Measurements from ENCODE around the gene CYSTM1. TPM values are rescaled to one million over a fixed set of nuclear protein-coding genes. Genes with fewer than 3 reads are reported as not detected.
"Not testable (repeated sequence)": the region's sequence is repeated elsewhere in the genome, so short reads cannot be mapped to it uniquely, and the experiment has no call there.

CYSTM1 gene
- polyA plus RNA-seq, 6 donors from 2014 or later, result 5.4 to 20.6 (median 12.6) TPM

GRCh38 chr5:140189977-140190871 is 15.2 kb downstream of the CYSTM1 start:
- H3K27me3 Mint-ChIP-seq, result peaks cover 0 to 4% (median 3%) of the 10 kb centered on the region in 3 donors
- DNase-seq, result no peak
- H3K36me3 Mint-ChIP-seq, result peaks cover 0 to 6% of the 10 kb centered on the region in 2 donors
- H3K4me3 Mint-ChIP-seq, result no peak overlapping the region
- ATAC-seq (ENCODE audit: low read depth in 2 of 2), result no peak
- no peaks in the 10 kb centered on the region for H3K4me1 Mint-ChIP-seq
- peak overlapping the region in 1 of 6 donors; percentile 40 for H3K27ac Mint-ChIP-seq
- no peaks in the 10 kb centered on the region for H3K9me3 Mint-ChIP-seq

- H3K36me3 Mint-ChIP-seq, result peaks cover 0 to 6% of the 10 kb centered on the region in 2 donors
- no peak for DNase-seq
- H3K4me3 Mint-ChIP-seq, result no peak overlapping the region
- no peaks in the 10 kb centered on the region for H3K9me3 Mint-ChIP-seq
- no peak overlapping the region for H3K27ac Mint-ChIP-seq
- no peaks in the 10 kb centered on the region for H3K4me1 Mint-ChIP-seq
- ATAC-seq (ENCODE audit: low read depth in 2 of 2), result no peak
- peaks cover 0 to 4% (median 3%) of the 10 kb centered on the region in 3 donors for H3K27me3 Mint-ChIP-seq
Observed at GRCh38 chr5:140190872-140191218, 15.9 kb downstream of the CYSTM1 start.

GRCh38 chr5:140192715-140193430 is 17.9 kb downstream of the CYSTM1 start:
- Mint-ChIP-seq H3K4me1 (no peaks in the 10 kb centered on the region), H3K27me3 (peaks cover 0 to 4% (median 0%) of the 10 kb centered on the region in 3 donors), H3K9me3 (no peaks in the 10 kb centered on the region), H3K4me3 (no peak overlapping the region), H3K36me3 (peaks cover 0 to 6% of the 10 kb centered on the region in 2 donors), H3K27ac (no peak overlapping the region)
- ATAC-seq (ENCODE audit: low read depth in 2 of 2) (no peak), DNase-seq (no peak)

- ATAC-seq (ENCODE audit: low read depth in 2 of 2), result no peak
- Mint-ChIP-seq H3K27me3 (no peaks in the 10 kb centered on the region), H3K9me3 (peaks cover 0 to 2% (median 0%) of the 10 kb centered on the region in 7 donors), H3K27ac (no peak overlapping the region), H3K4me3 (no peak overlapping the region), H3K4me1 (no peaks in the 10 kb centered on the region), H3K36me3 (no peaks in the 10 kb centered on the region)
- DNase-seq, result no peak
Observed at GRCh38 chr5:140194662-140195061, 19.7 kb downstream of the CYSTM1 start.

GRCh38 chr5:140196115-140196814 is 21.3 kb downstream of the CYSTM1 start:
- DNase-seq (no peak), ATAC-seq (ENCODE audit: low read depth in 2 of 2) (no peak)
- Mint-ChIP-seq H3K4me1 (no peaks in the 10 kb centered on the region), H3K36me3 (peaks cover 0 to 6% of the 10 kb centered on the region in 2 donors), H3K4me3 (no peak overlapping the region), H3K9me3 (peaks cover 0 to 2% (median 0%) of the 10 kb centered on the region in 7 donors), H3K27me3 (peaks cover 0 to 8% (median 0%) of the 10 kb centered on the region in 3 donors), H3K27ac (no peak overlapping the region)

- no peak overlapping the region for H3K27ac Mint-ChIP-seq
- no peak for DNase-seq
- H3K4me1 Mint-ChIP-seq, result no peaks in the 10 kb centered on the region
- no peak overlapping the region for H3K4me3 Mint-ChIP-seq
- peaks cover 0 to 2% (median 0%) of the 10 kb centered on the region in 7 donors for H3K9me3 Mint-ChIP-seq
- peaks cover 0 to 12% (median 0%) of the 10 kb centered on the region in 3 donors for H3K27me3 Mint-ChIP-seq
- peaks cover 0 to 7% of the 10 kb centered on the region in 2 donors for H3K36me3 Mint-ChIP-seq
- ATAC-seq (ENCODE audit: low read depth in 2 of 2), result no peak
Observed at GRCh38 chr5:140197023-140197422, 22.0 kb downstream of the CYSTM1 start.

- not testable (repeated sequence) for H3K4me1 Mint-ChIP-seq; H3K4me3 Mint-ChIP-seq; DNase-seq; ATAC-seq (ENCODE audit: low read depth in 2 of 2); H3K9me3 Mint-ChIP-seq
- peak overlapping the region in 1 of 6 donors; percentile 9 for H3K27ac Mint-ChIP-seq
- peaks cover 0 to 12% (median 0%) of the 10 kb centered on the region in 3 donors for H3K27me3 Mint-ChIP-seq
- H3K36me3 Mint-ChIP-seq, result peaks cover 0 to 12% of the 10 kb centered on the region in 2 donors
Observed at GRCh38 chr5:140198915-140199314, 23.9 kb downstream of the CYSTM1 start.

- no peaks in the 10 kb centered on the region for H3K4me1 Mint-ChIP-seq
- DNase-seq (no peak), ATAC-seq (ENCODE audit: low read depth in 2 of 2) (no peak)
- H3K4me3 Mint-ChIP-seq, result no peak overlapping the region
- peaks cover 0 to 2% (median 0%) of the 10 kb centered on the region in 7 donors for H3K9me3 Mint-ChIP-seq
- H3K36me3 Mint-ChIP-seq, result peaks cover 0 to 12% of the 10 kb centered on the region in 2 donors
- H3K27ac Mint-ChIP-seq, result no peak overlapping the region
- H3K27me3 Mint-ChIP-seq, result peaks cover 5 to 18% (median 7%) of the 10 kb centered on the region in 3 donors
Observed at GRCh38 chr5:140202078-140202477, 27.1 kb downstream of the CYSTM1 start.

- peaks cover 0 to 12% of the 10 kb centered on the region in 2 donors for H3K36me3 Mint-ChIP-seq
- H3K9me3 Mint-ChIP-seq, result peaks cover 0 to 2% (median 0%) of the 10 kb centered on the region in 7 donors
- H3K27me3 Mint-ChIP-seq, result peaks cover 5 to 18% (median 7%) of the 10 kb centered on the region in 3 donors
- H3K4me3 Mint-ChIP-seq, result no peak overlapping the region
- H3K4me1 Mint-ChIP-seq, result no peaks in the 10 kb centered on the region
- DNase-seq, result no peak
- H3K27ac Mint-ChIP-seq, result no peak overlapping the region
- ATAC-seq (ENCODE audit: low read depth in 2 of 2), result no peak
Observed at GRCh38 chr5:140202610-140203009, 27.6 kb downstream of the CYSTM1 start.

GRCh38 chr5:140205216-140205615 is 30.2 kb downstream of the CYSTM1 start:
- Mint-ChIP-seq H3K4me1 (no peaks in the 10 kb centered on the region), H3K9me3 (peaks cover 0 to 2% (median 0%) of the 10 kb centered on the region in 7 donors), H3K27me3 (peaks cover 5 to 18% (median 7%) of the 10 kb centered on the region in 3 donors), H3K4me3 (no peak overlapping the region), H3K36me3 (peaks cover 5 to 12% of the 10 kb centered on the region in 2 donors), H3K27ac (no peak overlapping the region)
- DNase-seq, result no peak
- no peak for ATAC-seq (ENCODE audit: low read depth in 2 of 2)

GRCh38 chr5:140205952-140206351 is 31.0 kb downstream of the CYSTM1 start:
- H3K9me3 Mint-ChIP-seq, result peaks cover 0 to 2% (median 0%) of the 10 kb centered on the region in 7 donors
- peak overlapping the region in 2 of 6 donors; percentile 3 to 30 for H3K27ac Mint-ChIP-seq
- H3K27me3 Mint-ChIP-seq, result peaks cover 5 to 13% (median 7%) of the 10 kb centered on the region in 3 donors
- no peak for DNase-seq
- H3K4me3 Mint-ChIP-seq, result no peak overlapping the region
- peaks cover 5 to 8% of the 10 kb centered on the region in 2 donors for H3K36me3 Mint-ChIP-seq
- ATAC-seq (ENCODE audit: low read depth in 2 of 2), result no peak
- H3K4me1 Mint-ChIP-seq, result no peaks in the 10 kb centered on the region

- Mint-ChIP-seq H3K36me3 (peaks cover 2 to 5% of the 10 kb centered on the region in 2 donors), H3K4me1 (no peaks in the 10 kb centered on the region), H3K27me3 (peaks cover 5 to 7% (median 5%) of the 10 kb centered on the region in 3 donors), H3K4me3 (no peak overlapping the region), H3K27ac (peak overlapping the region in 1 of 6 donors; percentile 27), H3K9me3 (peaks cover 0 to 2% (median 0%) of the 10 kb centered on the region in 7 donors)
- ATAC-seq (ENCODE audit: low read depth in 2 of 2) (no peak), DNase-seq (no peak)
Observed at GRCh38 chr5:140207250-140207964, 32.4 kb downstream of the CYSTM1 start.
